Osteoblast (primary cell): ENCODE data around the gene HACD1. TPM values are rescaled to one million over a fixed set of nuclear protein-coding genes. Genes with fewer than 3 reads are reported as not detected.
A peak's percentile ranks its signal among the peaks of the same experiment; 100 is the strongest.

Experiments used
- DNase-seq: peaks from one replicate; pipeline ENCODE4 v3.0.0; 2011; ENCODE audit warnings: low spot score, mixed read lengths; ENCODE audit not compliant: insufficient read length; ENCODE audit errors: missing footprints
- H2AFZ ChIP-seq: 2 replicates; pipeline ENCODE4 v1.6.0; 2011; ENCODE audit warnings: mild to moderate bottlenecking, low read length
- H3K27ac ChIP-seq: 2 replicates; pipeline ENCODE4 v1.5.1; 2011; ENCODE audit warnings: mild to moderate bottlenecking, low read depth, low read length, moderate library complexity
- H3K27me3 ChIP-seq: 2 replicates; pipeline ENCODE4 v1.6.0; 2012; ENCODE audit warnings: mild to moderate bottlenecking, control low read depth, inconsistent platforms, low read length, moderate library complexity; ENCODE audit not compliant: insufficient read depth
- H3K36me3 ChIP-seq: 2 replicates; pipeline ENCODE4 v1.5.1; 2011; ENCODE audit warnings: mild to moderate bottlenecking, low read length, control low read depth, moderate library complexity; ENCODE audit not compliant: insufficient read depth
- H3K4me1 ChIP-seq: 2 replicates; pipeline ENCODE4 v1.5.1; 2011; ENCODE audit warnings: mild to moderate bottlenecking, low read length, control low read depth, moderate library complexity; ENCODE audit not compliant: insufficient read depth
- H3K4me2 ChIP-seq: 2 replicates; pipeline ENCODE4 v1.6.0; 2011; ENCODE audit warnings: mild to moderate bottlenecking, low read length; ENCODE audit not compliant: insufficient read depth
- H3K4me3 ChIP-seq: fragments of 200-600 bp; sonication (generic); 3 replicates; pipeline ENCODE4 v1.5.1; 2012; ENCODE audit warnings: mild to moderate bottlenecking, low read length, inconsistent platforms; ENCODE audit not compliant: insufficient read depth
- H3K79me2 ChIP-seq: 2 replicates; pipeline ENCODE4 v1.6.0; 2012; ENCODE audit warnings: mild to moderate bottlenecking, low read length, control low read depth, inconsistent platforms; ENCODE audit not compliant: insufficient read depth
- H3K9me3 ChIP-seq: 2 replicates; pipeline ENCODE4 v1.5.1; 2011; ENCODE audit warnings: low read depth, low read length, control low read depth
- H4K20me1 ChIP-seq: 2 replicates; pipeline ENCODE4 v1.6.0; 2012; ENCODE audit warnings: mild to moderate bottlenecking, low read length, control low read depth; ENCODE audit not compliant: insufficient read depth
- total RNA-seq: library from RNA; depleted of rRNA; stranded (reverse); fragments of >200 nt; gene quantifications from 2 replicates; pipeline ENCODE4 v1.2.3, GENCODE V29; 2012
- TF ChIP-seq, protein P1 (sequence below): IDR thresholded peaks from 2 replicates; pipeline ENCODE4 v1.5.1; 2011; ENCODE audit warnings: mild to moderate bottlenecking, low read depth, low read length, moderate library complexity; ENCODE audit errors: extremely low read depth

Gene HACD1
- total RNA-seq, 1 donor = 30.0 TPM

DNA sequence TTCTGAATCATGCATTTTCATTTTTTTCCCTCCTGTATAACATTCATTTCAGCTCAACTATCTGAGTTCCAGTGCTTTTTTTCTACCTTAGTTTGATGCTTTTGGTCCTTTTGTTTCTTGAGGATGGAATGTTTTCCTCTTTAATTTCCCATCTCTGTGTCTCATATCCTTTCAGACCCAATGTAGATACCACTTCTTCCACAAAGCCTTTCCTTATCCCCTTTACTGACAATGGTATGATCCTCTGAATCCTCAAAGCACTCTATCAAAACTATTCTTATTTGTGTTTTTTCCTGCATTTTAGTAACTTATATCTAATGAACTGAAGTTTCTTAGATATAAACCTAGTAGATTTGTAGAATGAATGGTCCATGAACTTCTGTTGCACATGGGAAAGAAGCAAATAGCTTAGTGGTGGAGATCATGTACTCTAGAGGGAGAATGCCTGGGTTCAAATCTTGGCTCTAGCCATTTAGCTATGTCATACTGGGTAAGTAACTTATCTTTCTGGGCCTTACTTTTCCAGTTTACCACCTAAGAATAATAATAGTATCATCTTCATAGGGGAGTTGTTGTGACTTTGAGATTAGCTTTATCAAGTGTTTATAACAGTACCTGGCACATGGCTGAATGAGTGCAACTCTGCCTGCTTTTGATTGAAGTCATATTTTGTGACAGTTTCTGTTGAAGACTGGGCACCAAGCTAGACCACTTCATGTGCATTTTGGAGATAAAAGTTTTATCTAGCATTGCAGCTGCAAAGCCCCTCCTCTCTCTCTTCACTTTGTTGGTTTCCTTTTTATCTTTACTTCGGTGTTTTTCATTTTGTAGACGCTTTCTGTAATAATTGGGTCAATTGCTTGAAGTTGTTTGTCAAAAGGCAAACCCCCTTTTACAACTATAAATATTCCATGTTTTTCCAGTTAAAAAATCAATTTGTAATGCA, 45.3 kb upstream of the HACD1 start:
- Histone ChIP-seq H3K27ac (no peak overlapping the region), H3K4me1 (peaks cover 19% of the 10 kb centered on the region), H3K4me2 (no peak overlapping the region), H4K20me1 (no peaks in the 10 kb centered on the region), H3K4me3 (no peak overlapping the region), H3K9me3 (no peaks in the 10 kb centered on the region), H3K27me3 (no peaks in the 10 kb centered on the region), H3K79me2 (peaks cover 79% of the 10 kb centered on the region), H2AFZ (no peak overlapping the region), H3K36me3 (peaks cover 4% of the 10 kb centered on the region)
- TF ChIP-seq, protein P1, sequence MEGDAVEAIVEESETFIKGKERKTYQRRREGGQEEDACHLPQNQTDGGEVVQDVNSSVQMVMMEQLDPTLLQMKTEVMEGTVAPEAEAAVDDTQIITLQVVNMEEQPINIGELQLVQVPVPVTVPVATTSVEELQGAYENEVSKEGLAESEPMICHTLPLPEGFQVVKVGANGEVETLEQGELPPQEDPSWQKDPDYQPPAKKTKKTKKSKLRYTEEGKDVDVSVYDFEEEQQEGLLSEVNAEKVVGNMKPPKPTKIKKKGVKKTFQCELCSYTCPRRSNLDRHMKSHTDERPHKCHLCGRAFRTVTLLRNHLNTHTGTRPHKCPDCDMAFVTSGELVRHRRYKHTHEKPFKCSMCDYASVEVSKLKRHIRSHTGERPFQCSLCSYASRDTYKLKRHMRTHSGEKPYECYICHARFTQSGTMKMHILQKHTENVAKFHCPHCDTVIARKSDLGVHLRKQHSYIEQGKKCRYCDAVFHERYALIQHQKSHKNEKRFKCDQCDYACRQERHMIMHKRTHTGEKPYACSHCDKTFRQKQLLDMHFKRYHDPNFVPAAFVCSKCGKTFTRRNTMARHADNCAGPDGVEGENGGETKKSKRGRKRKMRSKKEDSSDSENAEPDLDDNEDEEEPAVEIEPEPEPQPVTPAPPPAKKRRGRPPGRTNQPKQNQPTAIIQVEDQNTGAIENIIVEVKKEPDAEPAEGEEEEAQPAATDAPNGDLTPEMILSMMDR = no peak
- no peak for DNase-seq

DNA sequence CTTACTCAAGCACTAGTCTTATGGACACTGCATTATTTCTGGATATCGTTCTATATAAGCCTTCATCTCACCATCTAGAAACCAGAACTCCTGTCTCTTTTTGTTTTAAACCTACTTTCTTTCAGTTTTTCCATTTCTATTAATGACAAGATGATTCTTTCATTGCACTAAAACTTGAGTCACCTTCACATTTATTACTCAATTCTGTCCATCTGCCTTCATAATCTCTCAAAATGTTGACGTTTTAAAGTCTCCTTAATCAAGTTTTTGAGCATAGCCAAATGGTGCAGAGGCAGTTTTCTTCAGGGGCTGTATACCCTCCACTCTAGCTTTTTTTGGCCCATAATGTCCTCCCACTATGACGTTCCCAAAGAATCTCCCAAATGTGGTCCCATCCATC, 44.3 kb upstream of the HACD1 start:
- Histone ChIP-seq H3K27ac (no peak overlapping the region), H2AFZ (no peak overlapping the region), H3K27me3 (no peaks in the 10 kb centered on the region), H3K36me3 (peaks cover 4% of the 10 kb centered on the region), H3K9me3 (no peaks in the 10 kb centered on the region), H3K4me2 (no peak overlapping the region), H3K79me2 (peaks cover 79% of the 10 kb centered on the region), H3K4me3 (no peak overlapping the region), H3K4me1 (peaks cover 19% of the 10 kb centered on the region), H4K20me1 (no peaks in the 10 kb centered on the region)
- TF ChIP-seq, protein P1 = no peak
- DNase-seq = no peak

GRCh38 chr10:17660921-17661320, 43.7 kb upstream of the HACD1 start:
- no peaks in the 10 kb centered on the region for H3K9me3 ChIP-seq
- H3K4me1 ChIP-seq = peaks cover 16% of the 10 kb centered on the region
- H3K79me2 ChIP-seq = peaks cover 80% of the 10 kb centered on the region
- H3K36me3 ChIP-seq = peaks cover 4% of the 10 kb centered on the region
- H2AFZ ChIP-seq = no peak overlapping the region
- H4K20me1 ChIP-seq = peaks cover 3% of the 10 kb centered on the region
- no peak overlapping the region for H3K4me2 ChIP-seq
- H3K4me3 ChIP-seq = no peak overlapping the region
- DNase-seq = no peak
- TF ChIP-seq, protein P1 = no peak
- H3K27ac ChIP-seq = peak overlapping the region; percentile 15
- no peaks in the 10 kb centered on the region for H3K27me3 ChIP-seq

DNA sequence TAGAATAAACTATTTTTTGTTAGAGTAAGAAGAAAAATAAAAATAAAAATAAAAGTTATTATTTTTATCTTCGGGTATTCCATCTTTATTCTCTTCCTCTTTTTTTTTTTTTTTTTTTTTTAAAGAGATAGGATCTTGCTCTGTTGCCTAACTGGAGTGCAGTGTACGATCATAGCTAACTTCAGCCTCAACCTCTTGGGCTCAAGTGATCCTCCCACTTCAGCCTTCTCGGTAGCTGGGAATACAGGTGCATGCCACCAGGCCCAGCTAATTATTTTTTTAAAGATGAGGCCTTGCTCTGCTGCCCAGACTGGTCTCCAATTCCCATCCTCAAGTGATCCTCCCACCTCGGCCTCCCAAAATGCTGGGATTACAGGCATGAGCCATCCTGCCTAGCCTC, 42.2 kb upstream of the HACD1 start:
- TF ChIP-seq, protein P1 = no peak

More for the DNA sequence above, 42.2 kb upstream of the HACD1 start:
- Histone ChIP-seq H3K4me3 (no peak overlapping the region), H3K79me2 (peaks cover 90% of the 10 kb centered on the region), H3K9me3 (no peaks in the 10 kb centered on the region), H3K4me2 (no peak overlapping the region), H3K36me3 (peaks cover 4% of the 10 kb centered on the region), H3K27ac (no peak overlapping the region), H4K20me1 (peaks cover 3% of the 10 kb centered on the region), H3K27me3 (no peaks in the 10 kb centered on the region), H2AFZ (no peak overlapping the region), H3K4me1 (peaks cover 13% of the 10 kb centered on the region)
- DNase-seq = no peak
